Measurements from ENCODE around the gene RNF40.

- no peak for TF ChIP-seq CTCF (IDR thresholded peaks at IDR 0.05; ENCODE audit: low read depth, low read length, poor library complexity, severe bottlenecking)
- TF ChIP-seq EZH2phosphoT487 (IDR thresholded peaks at IDR 0.05; ENCODE audit: borderline replicate concordance, low read length), result no peak
Measured at GRCh38 chr16:30794634-30795033, 32.5 kb downstream of the RNF40 start.
